ENCODE measurements around the gene GGCT.
A peak's percentile ranks its signal among the peaks of the same experiment; 100 is the strongest.

The GGCT gene

GRCh38 chr7:30479202-30480120 is 25.2 kb downstream of the GGCT start:
- peak overlapping the region in 2 of 3 experiments; percentile 73 to 82 for H3K4me3 Mint-ChIP-seq
- H3K27ac Mint-ChIP-seq: peak overlapping the region in 2 of 3 experiments; percentile 21 to 56
- peaks cover 20% of the 10 kb centered on the region for H3K4me1 Mint-ChIP-seq
- TF ChIP-seq CTCF (IDR thresholded peaks at IDR 0.05; ENCODE audit: unreplicated experiment in 3 of 3): no peak
- no peaks in the 10 kb centered on the region for H3K36me3 Mint-ChIP-seq (ENCODE audit: low read depth)
- no peaks in the 10 kb centered on the region for H3K9me3 Mint-ChIP-seq
- peaks cover 9% of the 10 kb centered on the region for H3K27me3 Mint-ChIP-seq (ENCODE audit: low read depth)

- Mint-ChIP-seq H3K27ac (peak within 1 kb of the TSS; percentile 61 to 87 (median 83)), H3K36me3 (ENCODE audit: low read depth) (no peaks in the 10 kb centered on the region), H3K4me3 (peak within 1 kb of the TSS; percentile 91 to 94 (median 92)), H3K9me3 (no peaks in the 10 kb centered on the region), H3K4me1 (peaks cover 27% of the 10 kb centered on the region), H3K27me3 (ENCODE audit: low read depth) (peaks cover 9% of the 10 kb centered on the region)
- TF ChIP-seq CTCF (IDR thresholded peaks at IDR 0.05; ENCODE audit: unreplicated experiment in 3 of 3): peak in 2 of 3 experiments; percentile 20 to 24
Observed at GRCh38 chr7:30478349-30479201, 26.1 kb downstream of the GGCT start, which contains the start of gene NOD1. Gene NOD1 (minus strand): TSS chr7:30478784. CDS start chr7:30456921, 21,863 bp downstream.

GRCh38 chr7:30476459-30477145 is 28.0 kb downstream of the GGCT start:
- Mint-ChIP-seq H3K36me3 (ENCODE audit: low read depth) (no peaks in the 10 kb centered on the region), H3K4me1 (peaks cover 47% of the 10 kb centered on the region), H3K27ac (peak overlapping the region; percentile 18 to 65 (median 34)), H3K9me3 (no peaks in the 10 kb centered on the region), H3K4me3 (peak overlapping the region; percentile 72 to 80 (median 74)), H3K27me3 (ENCODE audit: low read depth) (peaks cover 9% of the 10 kb centered on the region)
- TF ChIP-seq CTCF (IDR thresholded peaks at IDR 0.05; ENCODE audit: unreplicated experiment in 3 of 3): no peak

GRCh38 chr7:30475580-30475979 is 29.0 kb downstream of the GGCT start:
- H3K36me3 Mint-ChIP-seq (ENCODE audit: low read depth): no peaks in the 10 kb centered on the region
- TF ChIP-seq CTCF (IDR thresholded peaks at IDR 0.05; ENCODE audit: unreplicated experiment in 3 of 3): no peak
- peaks cover 9% of the 10 kb centered on the region for H3K27me3 Mint-ChIP-seq (ENCODE audit: low read depth)
- H3K27ac Mint-ChIP-seq: no peak overlapping the region
- H3K9me3 Mint-ChIP-seq: no peaks in the 10 kb centered on the region
- peaks cover 56% of the 10 kb centered on the region for H3K4me1 Mint-ChIP-seq
- H3K4me3 Mint-ChIP-seq: peak overlapping the region in 1 of 3 experiments; percentile 24

GRCh38 chr7:30474893-30475292 is 29.7 kb downstream of the GGCT start:
- H3K9me3 Mint-ChIP-seq: no peaks in the 10 kb centered on the region
- no peaks in the 10 kb centered on the region for H3K36me3 Mint-ChIP-seq (ENCODE audit: low read depth)
- peak overlapping the region in 2 of 3 experiments; percentile 16 to 70 for H3K27ac Mint-ChIP-seq
- TF ChIP-seq CTCF (IDR thresholded peaks at IDR 0.05; ENCODE audit: unreplicated experiment in 3 of 3): no peak
- peaks cover 63% of the 10 kb centered on the region for H3K4me1 Mint-ChIP-seq
- peaks cover 5% of the 10 kb centered on the region for H3K27me3 Mint-ChIP-seq (ENCODE audit: low read depth)
- peak overlapping the region in 1 of 3 experiments; percentile 40 for H3K4me3 Mint-ChIP-seq

Data from nephron (organoid).